AG09319 (cell line): Measurements from ENCODE around the gene TNP2.
"Not testable (repeated sequence)": the region's sequence is repeated elsewhere in the genome, so short reads cannot be mapped to it uniquely, and the experiment has no call there.

ENCODE experiments used
- DNase-seq: peaks from one replicate; pipeline ENCODE4 v3.0.0-alpha.2; 2010; ENCODE audit warnings: low read depth; ENCODE audit errors: extremely low read depth
- TF ChIP-seq, protein P1 (sequence below): IDR thresholded peaks from 2 replicates; pipeline ENCODE4 v1.5.1; 2011; ENCODE audit warnings: low read depth, mild to moderate bottlenecking, inconsistent platforms, low read length, moderate library complexity

The TNP2 gene

GRCh38 chr16:11291091-11291703 is 22.1 kb upstream of the TNP2 start:
- no peak for DNase-seq
- TF ChIP-seq, protein P1, sequence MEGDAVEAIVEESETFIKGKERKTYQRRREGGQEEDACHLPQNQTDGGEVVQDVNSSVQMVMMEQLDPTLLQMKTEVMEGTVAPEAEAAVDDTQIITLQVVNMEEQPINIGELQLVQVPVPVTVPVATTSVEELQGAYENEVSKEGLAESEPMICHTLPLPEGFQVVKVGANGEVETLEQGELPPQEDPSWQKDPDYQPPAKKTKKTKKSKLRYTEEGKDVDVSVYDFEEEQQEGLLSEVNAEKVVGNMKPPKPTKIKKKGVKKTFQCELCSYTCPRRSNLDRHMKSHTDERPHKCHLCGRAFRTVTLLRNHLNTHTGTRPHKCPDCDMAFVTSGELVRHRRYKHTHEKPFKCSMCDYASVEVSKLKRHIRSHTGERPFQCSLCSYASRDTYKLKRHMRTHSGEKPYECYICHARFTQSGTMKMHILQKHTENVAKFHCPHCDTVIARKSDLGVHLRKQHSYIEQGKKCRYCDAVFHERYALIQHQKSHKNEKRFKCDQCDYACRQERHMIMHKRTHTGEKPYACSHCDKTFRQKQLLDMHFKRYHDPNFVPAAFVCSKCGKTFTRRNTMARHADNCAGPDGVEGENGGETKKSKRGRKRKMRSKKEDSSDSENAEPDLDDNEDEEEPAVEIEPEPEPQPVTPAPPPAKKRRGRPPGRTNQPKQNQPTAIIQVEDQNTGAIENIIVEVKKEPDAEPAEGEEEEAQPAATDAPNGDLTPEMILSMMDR = no peak

DNA sequence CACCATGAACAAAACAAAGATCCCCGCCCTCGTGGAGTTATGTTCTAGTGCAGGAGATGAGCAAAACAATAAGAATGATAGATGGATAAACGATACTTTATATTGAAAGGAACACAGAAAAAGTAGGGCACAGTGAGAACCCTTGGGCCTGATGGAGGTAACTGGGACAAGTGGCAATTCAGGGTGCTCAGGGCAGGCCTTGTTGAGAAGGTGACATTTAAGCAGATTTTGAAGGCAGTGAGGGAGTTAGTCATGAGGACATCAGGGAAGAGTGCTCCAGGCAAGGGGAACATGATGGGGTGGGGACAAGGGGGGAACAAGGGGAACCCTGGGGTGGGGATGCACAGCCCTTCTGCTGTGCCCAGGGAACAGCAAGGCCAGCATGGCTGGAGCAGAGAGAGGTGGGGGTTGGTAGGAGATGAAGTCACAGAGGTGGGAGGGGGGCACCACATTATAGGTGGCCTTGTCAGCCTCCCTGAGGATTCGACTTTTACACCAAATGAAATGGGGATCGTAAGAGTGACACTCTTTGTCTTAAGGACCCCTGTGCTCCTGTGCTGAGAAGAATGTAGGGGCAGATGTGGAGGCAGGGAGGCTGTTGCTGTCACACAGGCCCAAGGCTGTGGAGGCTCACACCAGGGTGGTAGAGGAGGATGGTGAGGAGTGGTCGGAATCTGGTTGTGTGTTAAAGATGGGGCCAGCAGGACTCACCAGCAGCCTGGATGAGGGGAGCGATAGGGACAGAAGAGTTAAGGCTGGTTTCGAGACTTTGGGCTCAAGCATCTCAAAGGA is 21.2 kb upstream of the TNP2 start:
- no peak for DNase-seq
- TF ChIP-seq, protein P1 = no peak

DNA sequence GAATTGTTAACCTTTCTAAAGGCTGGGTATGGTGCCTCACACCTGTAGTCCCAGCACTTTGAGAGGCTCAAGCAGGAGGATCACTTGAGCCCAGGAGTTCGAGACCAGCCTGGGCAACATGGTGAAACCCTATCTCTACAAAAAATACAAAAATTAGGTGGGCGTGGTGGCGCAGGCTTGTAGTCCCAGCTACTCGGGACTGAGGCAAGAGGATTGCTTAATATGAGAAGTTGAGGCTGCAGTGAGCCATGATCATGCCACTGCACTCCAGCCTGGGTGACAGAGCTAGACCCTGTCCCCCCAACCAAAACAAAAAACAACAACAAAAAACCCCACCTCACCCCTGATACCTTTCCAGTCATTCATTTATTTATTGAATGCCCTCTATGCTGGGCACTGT is 20.6 kb upstream of the TNP2 start:
- DNase-seq = not testable (repeated sequence)

DNA sequence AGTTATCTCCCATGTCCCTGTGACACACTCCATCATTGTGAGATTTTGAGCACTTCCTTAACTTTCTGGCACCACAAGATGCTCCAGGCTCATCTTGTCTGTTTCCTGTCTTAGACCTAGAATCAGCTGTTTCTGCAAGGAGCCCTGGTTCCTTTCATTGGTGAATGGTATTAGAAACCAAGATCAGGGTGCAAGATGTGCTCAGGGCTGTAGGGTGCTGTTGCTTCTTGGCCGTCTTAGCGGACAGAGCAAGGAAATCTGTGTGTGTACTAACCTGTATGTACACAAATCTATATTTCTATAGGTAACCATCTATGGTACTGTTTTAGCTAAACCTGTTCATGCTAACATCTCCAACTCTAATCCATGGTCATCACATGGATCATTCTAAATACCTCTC is 20.1 kb upstream of the TNP2 start:
- TF ChIP-seq, protein P1 = no peak
- no peak for DNase-seq

GRCh38 chr16:11285842-11286241 is 16.7 kb upstream of the TNP2 start:
- TF ChIP-seq, protein P1 = no peak
- DNase-seq = no peak

DNA sequence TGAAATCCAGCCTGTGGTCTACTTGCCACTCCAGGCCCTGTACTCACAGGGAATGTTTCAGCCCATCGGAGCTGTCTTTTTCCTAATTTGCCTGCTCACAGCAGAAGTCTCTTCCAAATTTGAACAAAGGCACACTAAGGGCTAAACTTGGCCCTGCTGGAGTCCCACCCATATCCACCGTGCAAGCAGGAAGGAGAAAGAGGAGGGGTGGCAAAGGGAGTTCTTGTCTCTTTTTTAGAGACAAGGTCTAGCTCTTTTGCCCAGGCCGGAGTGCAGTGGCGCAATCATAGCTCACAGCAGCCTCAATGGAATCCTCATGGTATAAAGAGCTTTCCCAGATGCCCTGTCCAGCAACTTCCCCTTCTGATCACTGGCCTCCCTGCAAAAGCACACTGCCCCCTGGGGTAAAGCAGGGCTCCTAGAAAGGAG is 14.7 kb upstream of the TNP2 start:
- TF ChIP-seq, protein P1 = no peak
- no peak for DNase-seq

GRCh38 chr16:11280616-11281522 is 11.7 kb upstream of the TNP2 start, which contains the start of gene PRM1:
Gene PRM1, minus strand, starts transcription at chr16:11281330. Its CDS starts 92 bp downstream, at chr16:11281238.
- TF ChIP-seq, protein P1 = no peak
- no peak for DNase-seq
